K562 (cell line): ENCODE results near the gene CNP.

Experiments
- CTCF ChIP-seq, 3 experiments: IDR thresholded peaks in 2 of 3; conservative IDR thresholded peaks in 1 of 3; 2 replicates each; pipeline ENCODE4 v1.5.1; 2011 to 2012; ENCODE audit warnings: low read length in 3 of 3, mild to moderate bottlenecking in 3 of 3, control low read depth in 2 of 3, improper control_type of control experiment in 1 of 3, inconsistent platforms in 1 of 3, low read depth in 1 of 3, mixed read lengths in 1 of 3, moderate library complexity in 1 of 3; ENCODE audit not compliant: insufficient read depth in 2 of 3
- EHMT2 ChIP-seq: fragments of 450-650 bp; IDR thresholded peaks from 2 replicates; pipeline ENCODE4 v1.6.1; 2018; ENCODE audit warnings: antibody characterized with exemption
- JUN ChIP-seq, 2 experiments: sonication (generic) in 1 of 2; formaldehyde crosslinking in 1 of 2; IDR thresholded peaks; 2 replicates each; pipeline versions ENCODE4 v1.6.1 to v1.8.0; 2012 to 2022; ENCODE audit warnings: borderline replicate concordance in 2 of 2, mild to moderate bottlenecking in 2 of 2, improper control_type of control experiment in 1 of 2, low read depth in 1 of 2, low read length in 1 of 2, missing genetic modification reagents in 1 of 2
- JUND ChIP-seq, 2 experiments: IDR thresholded peaks; 2 replicates in 1 of 2; 3 replicates in 1 of 2; pipeline ENCODE4 v1.6.1; 2011; ENCODE audit warnings: borderline replicate concordance in 2 of 2, low read depth in 2 of 2, low read length in 2 of 2, improper control_type of control experiment in 1 of 2, missing biosample characterization in 1 of 2, missing genetic modification characterization in 1 of 2, missing genetic modification reagents in 1 of 2
- NFIC ChIP-seq: fragments of 450-650 bp; IDR thresholded peaks from 2 replicates; pipeline ENCODE4 v1.6.1; 2017; ENCODE audit warnings: mild to moderate bottlenecking, inconsistent platforms
- SMAD4 ChIP-seq: fragments of 250-450 bp; sonication (Bioruptor Pico); conservative IDR thresholded peaks from 2 replicates; pipeline ENCODE4 v1.8.0; 2021; ENCODE audit warnings: inconsistent platforms, mild to moderate bottlenecking, moderate library complexity
- STAT5A ChIP-seq: IDR thresholded peaks from 2 replicates; pipeline ENCODE4 v1.6.1; 2012; ENCODE audit warnings: low read length, inconsistent platforms, borderline replicate concordance
- TCF7L2 ChIP-seq: fragments of 150-350 bp; IDR thresholded peaks from 2 replicates; pipeline ENCODE4 v1.6.1; 2016; ENCODE audit warnings: low read depth, mild to moderate bottlenecking, low read length, moderate library complexity
- THRA ChIP-seq: fragments of 450-650 bp; IDR thresholded peaks from 2 replicates; pipeline ENCODE4 v1.6.1; 2017; ENCODE audit warnings: mild to moderate bottlenecking, moderate library complexity
- ZBTB33 ChIP-seq: sonication (generic); formaldehyde crosslinking; IDR thresholded peaks from 2 replicates; pipeline ENCODE4 v1.8.1; 2023; ENCODE audit warnings: mild to moderate bottlenecking, missing genetic modification reagents
- ZNF707 ChIP-seq: fragments of 250-450 bp; sonication (Bioruptor Pico); conservative IDR thresholded peaks from 2 replicates; pipeline ENCODE4 v1.8.0; 2022; ENCODE audit warnings: inconsistent platforms, mild to moderate bottlenecking, moderate library complexity

- TF ChIP-seq JUND (IDR thresholded peaks at IDR 0.05; ENCODE audit: borderline replicate concordance, low read depth, low read length) (no peak), JUND (tag; IDR thresholded peaks at IDR 0.05; ENCODE audit: borderline replicate concordance, low read depth, low read length) (no peak), EHMT2 (no peak), CTCF (IDR thresholded peaks at IDR 0.05 in 2 of 3, conservative IDR thresholded peaks at IDR 0.05 in 1 of 3; ENCODE audit: insufficient read depth in 2 of 3, low read depth in 1 of 3, low read length in 3 of 3) (no peak), SMAD4 (CRISPR knock-in tag) (no peak), JUN (IDR thresholded peaks at IDR 0.05; ENCODE audit: borderline replicate concordance, low read depth, low read length) (no peak), JUN (CRISPR knock-in tag; IDR thresholded peaks at IDR 0.05; ENCODE audit: borderline replicate concordance) (no peak), TCF7L2 (no peak), STAT5A (no peak), THRA (no peak), NFIC (no peak), ZNF707 (CRISPR knock-in tag) (no peak), ZBTB33 (CRISPR knock-in tag) (no peak)
Measured at GRCh38 chr17:41982026-41982760, 15.6 kb downstream of the CNP start.
